Dedifferentiated amniotic fluid mesenchymal stem cell (primary cell): Measurements from ENCODE around the gene NUP62CL.
"Not testable (repeated sequence)": the region's sequence is repeated elsewhere in the genome, so short reads cannot be mapped to it uniquely, and the experiment has no call there.

Experiments
- DNase-seq: peaks from one replicate; pipeline ENCODE4 v3.0.0-alpha.2; 2016; ENCODE audit errors: extremely low spot score

Gene NUP62CL, protein sequence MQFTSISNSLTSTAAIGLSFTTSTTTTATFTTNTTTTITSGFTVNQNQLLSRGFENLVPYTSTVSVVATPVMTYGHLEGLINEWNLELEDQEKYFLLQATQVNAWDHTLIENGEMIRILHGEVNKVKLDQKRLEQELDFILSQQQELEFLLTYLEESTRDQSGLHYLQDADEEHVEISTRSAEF

DNA sequence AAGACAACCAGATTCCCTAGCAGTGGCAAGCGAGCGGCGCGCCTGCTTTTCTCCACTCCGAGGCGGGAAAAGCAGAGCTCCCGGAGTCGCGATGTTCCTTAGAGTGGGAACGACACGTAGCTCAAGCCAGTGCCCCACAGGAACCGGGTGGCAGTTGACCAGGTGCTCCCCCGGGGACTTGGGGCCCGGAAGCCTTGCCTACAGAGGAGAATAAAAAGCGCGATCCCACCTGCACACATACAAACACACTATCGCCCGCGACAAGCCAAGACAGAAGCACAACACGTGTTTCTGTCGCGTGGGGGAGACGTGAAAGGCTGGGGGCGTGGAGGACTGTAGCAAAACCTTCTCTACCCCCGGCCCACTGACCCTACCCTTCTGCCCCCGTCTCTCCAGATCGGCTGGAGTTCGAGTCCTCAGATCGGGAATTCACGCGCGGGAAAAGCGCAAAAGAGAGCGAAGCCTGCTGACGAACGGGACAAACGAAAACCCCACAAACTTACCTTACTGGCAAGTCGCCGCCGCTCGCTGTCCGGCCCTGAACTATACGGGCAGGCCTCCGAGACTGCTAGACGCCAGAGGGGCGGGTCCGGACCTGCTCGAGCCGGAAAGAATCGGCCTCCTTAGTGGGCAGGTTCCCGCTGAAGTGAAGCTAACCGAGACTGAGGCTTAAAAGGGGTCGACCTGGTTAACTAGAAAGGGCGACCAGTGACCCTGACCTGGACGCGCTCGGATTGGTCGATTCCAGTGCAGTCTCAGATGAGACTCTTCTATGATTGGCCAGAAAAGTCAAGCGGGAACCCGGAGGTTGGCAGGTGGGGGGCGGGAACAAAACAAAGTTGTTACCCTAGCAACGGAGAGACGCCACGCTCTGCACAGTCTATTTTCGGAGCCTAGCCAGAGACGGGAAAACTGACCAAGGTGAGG, at the start of gene NUP62CL, which contains the start of gene DNAAF6:
NUP62CL (minus strand) TSS at position 664 of the 927 bp plus-strand sequence. CDS start 31,287 bp downstream, outside the sequence.
DNAAF6 (plus strand) TSS at position 842 of the 927 bp plus-strand sequence. CDS start 6,265 bp downstream, outside the sequence.
- no peak for DNase-seq

DNA sequence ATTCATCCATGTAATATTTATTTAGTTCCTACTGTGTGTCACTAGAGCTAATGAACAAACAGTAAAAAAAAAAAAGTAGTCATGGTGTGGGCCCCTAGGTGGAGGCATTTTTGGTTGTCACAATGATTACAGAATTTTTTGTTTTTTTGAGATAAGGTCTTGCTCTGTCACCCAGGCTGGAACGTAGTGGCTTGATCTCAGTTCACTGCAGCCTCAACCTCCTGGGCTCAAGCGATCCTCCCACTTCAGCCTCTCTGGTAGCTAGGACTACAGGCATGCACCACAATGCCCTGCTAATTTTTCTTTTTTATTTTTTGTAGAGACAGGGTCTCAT, 22.2 kb upstream of the NUP62CL start:
- no peak for DNase-seq

DNA sequence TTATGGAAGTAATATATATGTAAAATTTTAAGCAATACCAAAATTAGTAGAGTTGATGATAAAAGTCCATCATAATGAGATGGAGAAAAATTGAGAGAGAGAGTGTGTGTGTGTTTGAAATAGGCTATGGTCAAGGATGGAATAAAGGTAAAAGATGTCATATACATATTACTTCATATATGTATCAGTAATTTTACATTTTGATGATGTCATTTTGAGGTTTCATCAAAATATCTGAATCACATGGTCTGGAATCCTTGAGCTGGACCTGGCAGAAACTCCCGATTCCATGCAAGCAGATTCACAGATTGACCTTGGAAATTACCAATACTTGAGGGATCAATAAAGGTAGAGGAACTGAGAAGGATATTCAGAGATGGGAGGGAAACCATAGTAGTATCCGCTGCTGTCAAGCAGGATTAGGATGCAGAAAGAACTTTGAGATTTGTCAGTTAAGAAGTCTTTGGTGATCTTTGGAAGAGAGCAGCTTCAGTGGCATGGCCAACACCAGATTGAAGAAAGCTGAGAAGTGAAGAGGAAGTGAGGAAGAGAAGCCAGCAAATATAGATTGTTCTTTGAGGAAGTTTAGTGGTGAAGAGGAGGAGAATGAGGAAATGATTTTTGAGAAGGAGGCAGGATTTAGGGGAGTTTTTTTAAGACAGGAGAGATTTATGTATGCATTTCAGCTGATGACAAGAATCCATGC, 21.7 kb upstream of the NUP62CL start:
- no peak for DNase-seq

DNA sequence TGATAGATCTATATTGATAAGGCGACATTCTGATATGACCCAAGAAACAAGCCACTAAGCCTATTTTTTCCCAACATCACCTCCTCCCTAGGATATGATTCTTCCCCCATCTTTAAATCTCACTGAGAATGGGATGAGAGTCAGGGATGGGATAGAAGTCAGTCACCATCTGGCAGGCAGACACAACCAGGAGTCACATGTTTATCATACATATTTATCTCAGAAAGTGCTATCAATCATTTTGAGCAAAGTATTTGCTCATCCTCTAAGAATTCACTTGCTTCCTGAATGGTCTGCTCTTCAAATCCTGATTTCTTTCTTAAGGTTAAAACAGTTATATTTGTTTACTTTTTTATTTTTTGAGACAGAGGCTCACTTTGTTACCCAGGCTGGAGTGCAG, 20.5 kb upstream of the NUP62CL start:
- no peak for DNase-seq

DNA sequence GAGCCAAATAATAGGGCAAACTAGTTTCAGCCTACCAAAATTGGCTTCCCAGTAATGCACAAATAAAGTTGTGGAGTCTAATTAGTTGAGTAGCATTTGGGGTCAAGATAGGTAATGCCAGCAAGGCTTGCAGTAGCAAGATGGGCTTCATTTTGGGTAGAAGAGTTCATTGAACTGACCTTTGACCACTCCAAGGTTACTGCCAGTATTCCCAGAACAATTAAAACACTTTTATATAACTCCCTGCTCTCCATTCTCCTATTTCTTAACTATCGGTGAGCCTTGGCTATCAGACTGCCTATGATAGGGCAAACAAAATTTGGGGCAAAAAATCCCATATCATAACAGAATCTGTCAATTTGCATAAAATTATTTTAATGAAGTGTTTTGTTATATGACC, 7.2 kb upstream of the NUP62CL start:
- no peak for DNase-seq

DNA sequence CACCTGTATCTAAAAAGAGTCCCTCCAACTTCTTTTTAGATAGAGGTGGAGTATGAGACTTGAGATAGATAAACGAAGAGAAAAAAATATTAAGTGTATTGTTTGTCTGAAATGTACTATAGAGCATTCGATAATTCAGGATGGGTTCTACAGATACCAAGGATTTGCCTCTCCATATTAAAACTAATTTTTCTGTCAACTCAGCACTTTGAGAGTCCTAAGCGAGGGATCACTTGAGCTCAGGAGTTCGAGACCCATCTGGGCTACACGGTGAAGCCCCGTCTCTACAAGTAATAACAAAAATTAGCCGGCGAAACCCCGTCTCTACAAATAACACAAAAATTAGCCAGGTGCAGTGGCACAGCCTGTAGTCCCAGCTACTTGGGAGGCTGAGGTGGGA, 1.7 kb upstream of the NUP62CL start:
- DNase-seq: no peak

DNA sequence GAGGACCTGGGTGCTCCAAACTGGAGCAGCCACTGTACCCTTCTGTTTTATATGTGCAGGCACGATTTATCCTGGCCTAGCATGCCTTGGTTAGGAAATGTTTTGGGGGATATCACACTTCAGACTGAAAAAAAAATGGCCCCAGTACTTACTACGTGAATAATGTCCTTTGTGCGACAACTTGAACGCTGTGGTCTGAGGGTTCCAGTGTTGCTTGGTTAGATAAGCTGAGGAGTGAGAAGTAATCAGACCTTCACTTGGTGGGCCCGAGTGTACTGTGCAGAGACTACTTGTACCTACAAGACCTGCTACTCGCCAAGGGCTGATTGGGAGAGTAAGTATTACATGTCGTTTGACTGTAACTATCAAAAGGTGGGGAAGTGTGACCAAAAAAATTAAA, 856 bp upstream of the NUP62CL start:
- DNase-seq: no peak

DNA sequence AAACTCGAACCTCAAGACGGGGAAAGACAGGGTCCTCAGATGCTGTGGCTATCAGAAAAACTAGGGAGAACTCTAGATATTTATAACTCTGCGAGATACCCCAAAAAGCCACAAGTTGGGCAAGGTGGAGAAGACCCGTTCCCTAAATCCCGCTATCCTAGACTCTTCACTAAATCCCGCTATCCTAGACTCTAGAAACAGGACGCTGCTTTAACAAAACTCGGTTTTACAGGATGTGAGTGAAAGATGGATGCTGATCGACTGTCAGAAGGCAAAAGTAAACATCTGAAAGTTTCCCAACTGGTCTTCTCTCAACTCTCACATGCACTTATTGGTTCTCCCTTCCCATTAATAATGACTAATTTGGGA, 448 bp upstream of the NUP62CL start:
- no peak for DNase-seq

DNA sequence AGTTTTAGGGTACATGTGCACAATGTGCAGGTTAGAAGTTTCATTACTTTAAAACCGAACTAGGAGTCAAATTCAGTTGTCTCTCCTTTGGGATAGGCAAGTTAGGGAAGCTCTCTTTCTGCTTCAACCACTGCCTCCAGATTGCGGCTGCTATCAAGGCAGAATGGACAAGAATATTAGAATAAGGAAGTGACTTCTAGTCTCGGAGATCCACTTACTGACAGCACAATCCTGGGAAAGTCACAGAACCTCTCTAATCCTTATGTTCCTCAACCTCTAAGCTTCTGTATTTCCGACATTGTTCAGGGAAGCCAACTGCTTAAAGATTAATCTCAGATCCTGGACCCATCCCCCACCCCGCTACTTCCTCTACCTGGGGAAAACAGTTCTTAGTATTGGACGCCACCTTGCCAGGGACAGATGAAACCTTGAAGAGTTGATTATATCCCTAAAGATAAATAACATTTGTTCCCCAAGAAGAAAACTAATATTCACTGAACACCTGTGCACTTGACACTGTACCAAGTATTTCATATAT, 2.1 kb downstream of the NUP62CL start:
- no peak for DNase-seq

DNA sequence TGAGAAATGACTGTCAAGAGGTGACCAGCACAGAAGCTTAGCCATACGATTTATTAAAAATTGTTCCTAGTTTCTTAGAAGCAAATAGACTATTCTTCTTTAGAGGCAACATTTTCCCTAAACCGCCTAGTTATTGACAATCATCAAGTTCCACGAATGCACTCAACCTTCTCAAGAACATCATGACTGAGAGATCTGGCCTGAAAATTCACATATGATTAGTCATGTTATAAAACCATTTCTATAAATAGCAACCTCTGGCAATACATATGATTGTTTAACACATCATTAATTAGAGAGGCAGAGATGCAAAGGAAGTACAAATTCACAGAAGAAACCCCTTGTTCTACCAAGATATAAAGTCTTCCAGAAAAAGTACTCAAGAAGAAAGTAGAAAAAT, 6.7 kb downstream of the NUP62CL start:
- no peak for DNase-seq

DNA sequence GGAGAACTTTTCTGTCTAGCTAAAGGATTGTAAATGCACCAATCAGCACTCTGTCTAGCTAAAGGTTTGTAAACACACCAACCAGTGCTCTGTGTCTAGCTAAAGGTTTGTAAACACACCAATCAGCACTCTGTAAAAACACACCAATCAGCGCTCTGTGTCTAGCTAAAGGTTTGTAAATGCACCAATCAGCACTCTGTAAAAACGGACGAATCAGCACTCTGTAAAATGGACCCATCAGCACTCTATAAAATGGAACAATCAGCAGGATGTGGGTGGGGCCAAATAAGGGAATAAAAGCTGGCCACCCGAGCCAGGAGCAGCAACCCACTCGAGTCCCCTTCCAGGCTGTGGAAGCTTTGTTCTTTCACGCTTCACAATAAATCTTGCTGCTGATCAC, 8.2 kb downstream of the NUP62CL start:
- not testable (repeated sequence) for DNase-seq

DNA sequence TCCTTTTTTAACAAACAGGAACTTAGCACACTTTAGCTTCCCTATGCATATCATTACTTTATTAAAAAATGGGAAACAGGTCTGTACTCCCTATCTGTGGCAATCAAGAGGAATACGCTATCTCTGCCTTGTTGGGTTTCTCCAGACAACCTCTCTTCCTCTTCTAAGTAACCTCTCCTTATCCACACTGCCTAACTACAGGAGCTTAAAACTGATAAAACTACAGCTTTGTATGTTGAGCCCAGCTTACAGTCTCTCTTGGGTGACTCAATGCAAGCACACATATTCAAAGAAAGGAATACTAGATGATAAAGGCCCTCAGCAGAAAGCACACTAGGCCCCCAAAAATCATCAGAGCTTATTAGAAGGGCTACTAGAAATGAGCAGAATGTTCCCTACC, 8.9 kb downstream of the NUP62CL start:
- no peak for DNase-seq

DNA sequence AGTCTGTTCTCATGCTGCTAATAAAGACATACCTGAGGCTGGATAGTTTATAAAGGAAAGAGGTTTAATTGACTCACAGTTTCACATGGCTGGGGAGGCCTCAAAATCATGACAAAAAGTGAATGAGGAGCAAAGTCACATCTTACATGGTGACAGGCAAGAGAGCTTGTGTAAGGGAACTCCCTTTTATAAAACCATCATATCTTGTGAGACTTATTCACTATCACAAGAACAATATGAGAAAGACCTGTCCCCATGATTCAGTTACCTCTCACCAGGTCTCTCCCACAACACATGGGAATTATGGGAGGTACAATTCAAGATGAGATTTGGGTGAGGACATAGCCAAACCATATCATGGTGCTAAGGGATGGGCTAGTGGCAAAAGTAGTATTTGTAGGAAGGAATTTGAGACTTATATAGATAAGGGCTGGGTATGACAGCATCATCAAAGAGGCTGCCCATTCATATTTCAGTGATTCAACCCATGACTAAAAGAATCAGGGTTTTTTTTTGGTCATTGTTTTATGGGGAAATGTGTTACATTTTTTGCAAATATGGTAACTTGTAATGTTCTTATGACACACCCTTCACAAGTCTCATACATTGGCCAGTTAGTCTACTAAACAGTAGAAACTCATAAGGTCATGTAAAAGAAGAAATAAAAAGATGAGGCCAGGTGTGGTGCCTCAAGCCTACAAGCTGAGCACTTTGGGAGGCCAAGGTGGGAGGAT, 34.7 kb downstream of the NUP62CL start:
- DNase-seq: no peak

DNA sequence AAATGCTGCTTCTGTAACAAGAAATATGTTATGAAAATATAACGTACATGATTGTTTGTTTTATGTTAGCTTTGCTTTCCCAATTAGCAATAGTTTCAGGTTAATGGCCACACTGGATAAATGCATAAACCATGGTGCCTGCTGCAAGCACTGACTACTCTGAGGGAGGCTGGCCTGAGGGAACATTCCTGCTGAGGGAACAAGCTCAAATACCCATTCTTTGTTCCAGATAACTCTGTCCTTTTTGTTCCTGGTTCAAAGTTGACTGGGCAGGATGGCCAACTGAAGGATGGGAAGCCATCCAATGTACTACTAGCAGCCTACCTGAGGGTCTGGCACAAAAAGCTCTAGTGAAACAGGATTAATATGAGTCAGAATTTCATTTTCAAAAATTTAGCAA, 37.5 kb downstream of the NUP62CL start:
- no peak for DNase-seq

DNA sequence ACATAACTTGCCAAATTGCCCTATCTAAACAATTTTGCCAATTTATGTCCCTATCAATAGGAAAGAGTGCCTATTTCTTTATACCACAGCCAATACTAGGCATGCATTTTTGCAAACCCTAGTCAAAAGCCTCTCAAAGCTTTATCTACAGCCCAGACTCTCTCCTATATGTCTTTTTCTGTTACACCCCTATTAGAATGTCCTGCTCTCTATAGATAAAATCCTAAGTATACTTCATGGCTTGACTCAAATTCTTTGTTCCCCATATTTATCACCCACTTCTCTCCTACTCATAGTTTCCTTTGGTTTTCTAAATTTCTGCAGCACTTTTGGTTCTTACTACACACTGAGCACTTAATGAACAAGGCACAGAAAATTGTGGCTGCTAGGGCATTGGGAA, 38.0 kb downstream of the NUP62CL start:
- no peak for DNase-seq

DNA sequence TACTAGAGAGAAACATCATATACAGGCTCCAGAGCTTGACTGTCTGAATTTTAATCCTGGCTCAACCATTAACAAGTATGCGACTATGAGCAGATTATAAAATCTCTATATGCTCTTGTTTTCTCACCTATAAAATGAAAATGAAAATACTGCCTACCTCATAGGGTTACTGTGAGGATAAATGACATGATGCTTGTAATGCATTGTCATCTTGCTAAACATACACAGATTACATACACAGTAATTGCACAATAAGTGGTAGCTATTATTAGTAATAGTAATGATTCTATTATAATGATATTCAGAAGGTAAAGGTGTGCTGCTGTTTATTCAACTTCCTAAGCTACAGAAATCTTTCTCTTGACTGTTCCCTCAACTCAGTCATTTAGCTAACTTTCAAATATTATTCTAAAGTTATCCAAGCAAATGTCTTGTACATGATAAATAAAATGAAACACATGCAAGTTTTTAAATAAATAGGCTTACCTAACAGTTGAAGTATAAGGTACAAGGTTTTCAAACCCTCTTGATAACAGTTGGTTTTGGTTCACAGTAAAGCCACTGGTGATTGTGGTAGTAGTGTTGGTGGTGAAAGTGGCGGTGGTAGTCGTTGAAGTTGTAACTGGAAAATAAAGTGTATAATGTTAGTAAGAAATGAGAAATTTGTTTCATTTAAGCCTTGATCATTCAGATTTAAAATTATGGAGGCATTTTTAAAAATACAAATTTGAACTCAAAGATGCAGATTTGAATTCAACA, 38.9 kb downstream of the NUP62CL start:
- DNase-seq: no peak

DNA sequence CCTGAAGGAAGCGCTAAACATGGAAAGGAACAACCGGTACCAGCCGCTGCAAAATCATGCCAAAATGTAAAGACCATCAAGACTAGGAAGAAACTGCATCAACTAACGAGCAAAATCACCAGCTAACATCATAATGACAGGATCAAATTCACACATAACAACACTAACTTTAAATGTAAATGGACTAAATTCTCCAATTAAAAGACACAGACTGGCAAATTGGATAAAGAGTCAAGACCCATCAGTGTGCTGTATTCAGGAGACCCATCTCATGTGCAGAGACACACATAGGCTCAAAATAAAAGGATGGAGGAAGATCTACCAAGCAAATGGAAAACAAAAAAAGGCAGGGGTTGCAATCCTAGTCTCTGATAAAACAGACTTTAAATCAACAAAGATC, 48.6 kb downstream of the NUP62CL start:
- DNase-seq: not testable (repeated sequence)

DNA sequence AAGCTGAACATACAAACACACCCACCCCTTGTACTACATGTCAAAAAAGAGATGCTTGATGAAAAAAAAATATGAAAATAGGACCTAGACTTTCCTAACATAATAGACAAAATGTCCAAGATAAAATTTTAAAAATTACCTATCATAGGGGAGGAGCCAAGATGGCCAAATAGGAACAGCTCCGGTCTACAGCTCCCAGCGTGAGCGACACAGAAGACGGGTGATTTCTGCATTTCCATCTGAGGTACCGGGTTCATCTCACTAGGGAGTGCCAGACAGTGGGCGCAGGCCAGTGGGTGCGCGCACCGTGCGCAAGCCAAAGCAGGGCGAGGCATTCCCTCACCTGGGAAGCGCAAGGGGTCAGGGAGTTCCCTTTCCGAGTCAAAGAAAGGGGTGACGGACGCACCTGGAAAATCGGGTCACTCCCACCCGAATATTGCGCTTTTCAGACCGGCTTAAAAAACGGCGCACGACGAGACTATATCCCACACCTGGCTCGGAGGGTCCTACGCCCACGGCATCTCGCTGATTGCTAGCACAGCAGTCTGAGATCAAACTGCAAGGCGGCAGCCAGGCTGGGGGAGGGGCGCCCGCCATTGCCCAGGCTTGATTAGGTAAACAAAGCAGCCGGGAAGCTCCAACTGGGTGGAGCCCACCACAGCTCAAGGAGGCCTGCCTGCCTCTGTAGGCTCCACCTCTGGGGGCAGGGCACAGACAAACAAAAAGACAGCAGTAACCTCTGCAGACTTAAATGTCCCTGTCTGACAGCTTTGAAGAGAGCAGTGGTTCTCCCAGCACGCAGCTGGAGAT, 50.4 kb downstream of the NUP62CL start:
- not testable (repeated sequence) for DNase-seq

DNA sequence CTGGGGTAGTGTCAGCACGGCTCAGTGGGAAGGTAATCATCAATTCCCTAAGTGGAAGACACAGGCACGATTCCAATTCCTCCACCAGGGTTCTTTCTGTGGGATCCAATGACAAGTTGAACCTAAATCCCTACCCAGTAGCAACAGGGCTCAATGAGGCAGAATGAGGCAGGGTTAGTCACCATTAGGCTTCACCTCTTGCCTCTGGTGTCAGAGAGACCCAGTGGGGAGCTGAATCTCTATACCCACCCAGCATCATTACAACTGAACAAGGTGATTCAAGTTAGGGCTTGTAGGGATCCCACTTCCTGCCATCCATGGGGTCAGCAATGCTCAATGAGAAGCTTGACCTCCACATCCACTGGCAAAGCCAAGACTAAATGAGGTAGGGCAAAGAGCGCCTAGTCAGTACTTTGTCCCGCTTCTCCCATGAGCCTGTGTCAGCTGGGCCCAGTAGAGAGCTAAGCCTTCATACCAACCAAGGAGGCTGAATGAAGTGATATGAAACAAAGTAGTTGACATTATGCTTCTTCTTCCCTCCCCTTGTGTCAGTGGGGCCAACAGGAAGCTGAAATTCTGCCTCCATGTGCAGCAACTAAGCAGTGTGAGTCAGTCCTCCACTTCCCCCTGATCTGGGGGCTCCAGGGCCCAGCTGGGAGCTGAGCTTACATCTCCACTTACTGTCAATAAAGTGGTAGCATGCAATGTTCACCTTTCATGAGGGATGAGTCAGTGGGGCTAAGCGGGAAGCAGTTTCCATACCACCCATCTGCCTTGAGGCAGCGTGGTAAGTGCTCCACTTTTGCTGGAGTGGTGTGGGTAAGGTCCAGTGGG, 51.2 kb downstream of the NUP62CL start:
- no peak for DNase-seq
